ENCODE data around the gene FCSK. TPM values are rescaled to one million over a fixed set of nuclear protein-coding genes. Genes with fewer than 3 reads are reported as not detected.

The FCSK gene
- total and polyA plus RNA-seq, 9 donors = 5.1 to 29.4 (median 20.0) TPM

- DNase-seq = no peak
- Histone ChIP-seq H3K36me3 (no peaks in the 10 kb centered on the region), H3K4me3 (no peak overlapping the region), H3K27ac (no peak overlapping the region), H3K9me3 (no peaks in the 10 kb centered on the region), H3K27me3 (no peaks in the 10 kb centered on the region), H3K4me1 (ENCODE audit: insufficient read depth) (peaks cover 4% of the 10 kb centered on the region)
- intact Hi-C loops (cut with DNase I) = no loop called here
- TF ChIP-seq CTCF (IDR thresholded peaks at IDR 0.05) (no peak), EP300 (IDR thresholded peaks at IDR 0.05) (no peak), POLR2A (IDR thresholded peaks at IDR 0.05) (no peak)
- WGBS, 3 donors = 84 to 85% (median 84%) methylated on average over 5 of the region's 5 CpGs
Observed at GRCh38 chr16:70418993-70419318, 35.4 kb upstream of the FCSK start.

- intact Hi-C loops (cut with DNase I) = no loop called here
- DNase-seq = no peak
- Histone ChIP-seq H3K9me3 (no peaks in the 10 kb centered on the region), H3K4me1 (ENCODE audit: insufficient read depth) (peaks cover 2% of the 10 kb centered on the region), H3K4me3 (no peak overlapping the region), H3K27me3 (no peaks in the 10 kb centered on the region), H3K27ac (no peak overlapping the region), H3K36me3 (no peaks in the 10 kb centered on the region)
- TF ChIP-seq EP300 (IDR thresholded peaks at IDR 0.05) = no peak
- TF ChIP-seq CTCF (IDR thresholded peaks at IDR 0.05) = no peak
- TF ChIP-seq POLR2A (IDR thresholded peaks at IDR 0.05) = no peak
- WGBS, 3 donors = 86 to 89% (median 86%) methylated on average over 14 of the region's 14 CpGs
Observed at GRCh38 chr16:70419384-70420327, 34.7 kb upstream of the FCSK start.

- TF ChIP-seq CTCF (IDR thresholded peaks at IDR 0.05) (no peak), POLR2A (IDR thresholded peaks at IDR 0.05) (no peak), EP300 (IDR thresholded peaks at IDR 0.05) (no peak)
- H3K4me3 ChIP-seq = no peak overlapping the region
- no peaks in the 10 kb centered on the region for H3K9me3 ChIP-seq
- 82 to 90% (median 86%) methylated on average over 8 to 9 of the region's 9 CpGs for WGBS, 3 donors
- peaks cover 2% of the 10 kb centered on the region for H3K4me1 ChIP-seq (ENCODE audit: insufficient read depth)
- H3K27ac ChIP-seq = no peak overlapping the region
- intact Hi-C loops (cut with DNase I) = no loop called here
- DNase-seq = no peak
- no peaks in the 10 kb centered on the region for H3K36me3 ChIP-seq
- H3K27me3 ChIP-seq = no peaks in the 10 kb centered on the region
Observed at GRCh38 chr16:70421014-70421413, 33.4 kb upstream of the FCSK start.

- DNase-seq = no peak
- peaks cover 2% of the 10 kb centered on the region for H3K4me1 ChIP-seq (ENCODE audit: insufficient read depth)
- no peaks in the 10 kb centered on the region for H3K9me3 ChIP-seq
- H3K27ac ChIP-seq = no peak overlapping the region
- intact Hi-C loops (cut with DNase I) = no loop called here
- no peaks in the 10 kb centered on the region for H3K36me3 ChIP-seq
- WGBS, 3 donors = 85 to 93% (median 86%) methylated on average over 11 of the region's 11 CpGs
- no peak for TF ChIP-seq POLR2A (IDR thresholded peaks at IDR 0.05)
- TF ChIP-seq CTCF (IDR thresholded peaks at IDR 0.05) = no peak
- no peak for TF ChIP-seq EP300 (IDR thresholded peaks at IDR 0.05)
- no peak overlapping the region for H3K4me3 ChIP-seq
- no peaks in the 10 kb centered on the region for H3K27me3 ChIP-seq
Observed at GRCh38 chr16:70421473-70422311, 32.7 kb upstream of the FCSK start.
